Ishikawa (cell line): ENCODE data around the gene NUP58.

ENCODE experiments used
- CEBPB ChIP-seq: IDR thresholded peaks from 2 replicates; pipeline ENCODE4 v1.6.1; 2012
- CREB1 ChIP-seq: IDR thresholded peaks from 2 replicates; pipeline ENCODE4 v1.6.1; 2012; ENCODE audit warnings: low read depth
- EGR1 ChIP-seq: IDR thresholded peaks from 2 replicates; pipeline ENCODE4 v1.6.1; 2012
- EP300 ChIP-seq: IDR thresholded peaks from 2 replicates; pipeline ENCODE4 v1.6.1; 2012; ENCODE audit warnings: borderline replicate concordance
- FOXM1 ChIP-seq: IDR thresholded peaks from 2 replicates; pipeline ENCODE4 v1.6.1; 2012; ENCODE audit warnings: low read depth, borderline replicate concordance
- MAX ChIP-seq: IDR thresholded peaks from 2 replicates; pipeline ENCODE4 v1.6.1; 2012
- NFIC ChIP-seq: IDR thresholded peaks from 2 replicates; pipeline ENCODE4 v1.6.1; 2012
- RAD21 ChIP-seq: IDR thresholded peaks from 2 replicates; pipeline ENCODE4 v1.6.1; 2012; ENCODE audit warnings: low read depth
- TAF1 ChIP-seq: IDR thresholded peaks from 2 replicates; pipeline ENCODE4 v1.6.1; 2012; ENCODE audit warnings: low read depth, mild to moderate bottlenecking
- TCF12 ChIP-seq: IDR thresholded peaks from 2 replicates; pipeline ENCODE4 v1.6.1; 2012; ENCODE audit warnings: low read depth
- TEAD4 ChIP-seq: IDR thresholded peaks from 2 replicates; pipeline ENCODE4 v1.6.1; 2012
- USF1 ChIP-seq: IDR thresholded peaks from 2 replicates; pipeline ENCODE4 v1.6.1; 2012
- YY1 ChIP-seq: IDR thresholded peaks from 2 replicates; pipeline ENCODE4 v1.6.1; 2012; ENCODE audit warnings: low read depth
- ZBTB7A ChIP-seq: IDR thresholded peaks from 2 replicates; pipeline ENCODE4 v1.6.1; 2012; ENCODE audit warnings: low read depth
- TF ChIP-seq, protein P1 (sequence below): IDR thresholded peaks from 2 replicates; pipeline ENCODE4 v1.6.1; 2012; ENCODE audit warnings: low read depth, mild to moderate bottlenecking

NUP58 gene

GRCh38 chr13:25371875-25372283 lies 70.5 kb downstream of the NUP58 start, which contains the start of gene ATP8A2:
TSS of gene ATP8A2 (plus strand) at chr13:25371974. CDS start at chr13:25372213, 239 bp downstream.
- TF ChIP-seq TCF12 (no peak), ZBTB7A (no peak), CREB1 (no peak), EP300 (no peak), RAD21 (no peak), CEBPB (no peak), NFIC (no peak), MAX (no peak), TAF1 (no peak), EGR1 (no peak), FOXM1 (no peak), YY1 (no peak), TEAD4 (no peak), USF1 (no peak)
- TF ChIP-seq, protein P1, sequence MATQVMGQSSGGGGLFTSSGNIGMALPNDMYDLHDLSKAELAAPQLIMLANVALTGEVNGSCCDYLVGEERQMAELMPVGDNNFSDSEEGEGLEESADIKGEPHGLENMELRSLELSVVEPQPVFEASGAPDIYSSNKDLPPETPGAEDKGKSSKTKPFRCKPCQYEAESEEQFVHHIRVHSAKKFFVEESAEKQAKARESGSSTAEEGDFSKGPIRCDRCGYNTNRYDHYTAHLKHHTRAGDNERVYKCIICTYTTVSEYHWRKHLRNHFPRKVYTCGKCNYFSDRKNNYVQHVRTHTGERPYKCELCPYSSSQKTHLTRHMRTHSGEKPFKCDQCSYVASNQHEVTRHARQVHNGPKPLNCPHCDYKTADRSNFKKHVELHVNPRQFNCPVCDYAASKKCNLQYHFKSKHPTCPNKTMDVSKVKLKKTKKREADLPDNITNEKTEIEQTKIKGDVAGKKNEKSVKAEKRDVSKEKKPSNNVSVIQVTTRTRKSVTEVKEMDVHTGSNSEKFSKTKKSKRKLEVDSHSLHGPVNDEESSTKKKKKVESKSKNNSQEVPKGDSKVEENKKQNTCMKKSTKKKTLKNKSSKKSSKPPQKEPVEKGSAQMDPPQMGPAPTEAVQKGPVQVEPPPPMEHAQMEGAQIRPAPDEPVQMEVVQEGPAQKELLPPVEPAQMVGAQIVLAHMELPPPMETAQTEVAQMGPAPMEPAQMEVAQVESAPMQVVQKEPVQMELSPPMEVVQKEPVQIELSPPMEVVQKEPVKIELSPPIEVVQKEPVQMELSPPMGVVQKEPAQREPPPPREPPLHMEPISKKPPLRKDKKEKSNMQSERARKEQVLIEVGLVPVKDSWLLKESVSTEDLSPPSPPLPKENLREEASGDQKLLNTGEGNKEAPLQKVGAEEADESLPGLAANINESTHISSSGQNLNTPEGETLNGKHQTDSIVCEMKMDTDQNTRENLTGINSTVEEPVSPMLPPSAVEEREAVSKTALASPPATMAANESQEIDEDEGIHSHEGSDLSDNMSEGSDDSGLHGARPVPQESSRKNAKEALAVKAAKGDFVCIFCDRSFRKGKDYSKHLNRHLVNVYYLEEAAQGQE, result no peak

DNA sequence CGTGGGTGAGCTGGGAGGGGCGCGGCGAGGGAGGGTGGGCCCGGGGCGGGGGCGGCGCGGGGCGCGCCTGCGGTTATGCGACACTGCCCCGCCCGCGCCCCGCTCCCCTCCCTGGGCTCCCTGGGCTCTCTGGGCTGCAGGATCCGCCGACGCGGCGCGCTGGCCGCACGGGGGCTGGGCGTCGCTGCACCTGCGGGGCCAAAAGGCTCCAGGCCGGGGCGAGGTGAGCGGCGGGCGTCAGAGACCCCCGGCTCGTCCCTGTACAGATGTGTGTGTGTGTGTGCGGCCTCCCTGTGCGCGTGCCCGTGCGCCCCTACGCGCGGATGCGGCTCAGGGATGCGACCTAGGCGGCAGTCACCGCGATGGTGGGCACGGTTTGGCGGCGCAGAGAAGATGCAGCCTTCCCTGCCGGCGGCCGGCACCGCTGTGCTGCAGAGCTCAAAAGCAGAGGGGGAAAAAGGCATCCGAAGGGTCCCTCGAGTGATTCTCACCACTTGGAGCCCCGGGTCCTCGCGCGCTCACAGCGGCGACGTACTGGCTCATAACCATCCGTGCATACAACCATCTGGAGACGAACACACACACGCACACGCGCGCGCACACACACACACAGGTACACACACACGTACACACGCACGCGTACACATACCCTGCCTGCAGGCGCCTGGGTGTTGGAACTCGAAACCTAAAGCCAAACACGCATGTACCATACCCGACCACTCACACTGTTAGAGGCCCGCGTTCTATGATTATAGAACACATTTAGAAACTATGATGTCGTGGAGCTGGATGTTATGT lies 71.1 kb downstream of the NUP58 start:
- TF ChIP-seq EGR1 (no peak), YY1 (no peak), USF1 (no peak), NFIC (no peak), CEBPB (no peak), RAD21 (no peak), ZBTB7A (no peak)

DNA sequence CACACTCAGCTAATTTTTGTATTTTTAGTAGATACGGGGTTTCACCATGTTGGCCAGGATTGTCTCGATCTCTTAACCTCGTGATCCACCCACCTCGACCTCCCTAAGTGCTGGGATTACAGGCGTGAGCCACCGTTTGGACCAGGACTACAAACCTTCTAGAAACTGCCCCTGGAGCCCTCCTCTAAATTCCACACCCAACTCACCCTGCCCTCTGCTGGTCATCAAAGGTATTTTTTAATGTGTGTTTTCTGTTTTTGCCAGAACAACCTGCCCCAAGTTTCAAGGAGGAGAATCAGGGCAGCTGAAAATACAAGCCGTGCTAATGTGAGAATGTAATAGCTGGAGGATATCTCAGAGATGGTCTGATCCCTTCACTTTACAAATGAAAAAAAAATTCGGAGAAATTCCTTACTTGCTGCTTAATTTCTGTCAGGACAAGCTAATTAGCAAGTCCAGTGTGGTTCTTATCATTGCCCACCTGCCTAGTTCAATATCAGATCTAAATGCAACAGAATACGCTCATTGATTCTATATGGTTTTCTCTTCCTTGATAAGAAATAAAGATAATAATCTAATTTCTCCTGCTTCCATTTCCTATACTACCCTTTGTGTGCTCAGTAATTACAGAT lies 74.4 kb downstream of the NUP58 start:
- TF ChIP-seq FOXM1, result no peak
- no peak for TF ChIP-seq TCF12
- peak; percentile 60 for TF ChIP-seq RAD21
- no peak for TF ChIP-seq TAF1
- no peak for TF ChIP-seq MAX

- TF ChIP-seq TEAD4 (no peak), USF1 (no peak), MAX (no peak), TAF1 (no peak), TCF12 (no peak), ZBTB7A (no peak), FOXM1 (no peak), NFIC (no peak), RAD21 (no peak), EGR1 (no peak), CREB1 (no peak), CEBPB (no peak), EP300 (no peak), YY1 (no peak)
- TF ChIP-seq, protein P1, result no peak
Observed at GRCh38 chr13:25377244-25377962, 76.0 kb downstream of the NUP58 start.
